Erythroblast (primary cell): ENCODE measurements around the gene MGLL.
A peak's percentile ranks its signal among the peaks of the same experiment; 100 is the strongest.

Experiments used
- DNase-seq, 2 experiments: peaks; one replicate each; lab custom pipeline; 2025; lab: John Stamatoyannopoulos, UW
- GATA1 ChIP-seq: IDR thresholded peaks from 2 replicates; pipeline ENCODE4 v1.6.1; 2011; ENCODE audit warnings: low read depth, mild to moderate bottlenecking, control low read depth, low read length, moderate library complexity
- POLR2A ChIP-seq: IDR thresholded peaks from 2 replicates; pipeline ENCODE4 v1.6.1; 2011; ENCODE audit warnings: mild to moderate bottlenecking, low read length

MGLL gene

DNA sequence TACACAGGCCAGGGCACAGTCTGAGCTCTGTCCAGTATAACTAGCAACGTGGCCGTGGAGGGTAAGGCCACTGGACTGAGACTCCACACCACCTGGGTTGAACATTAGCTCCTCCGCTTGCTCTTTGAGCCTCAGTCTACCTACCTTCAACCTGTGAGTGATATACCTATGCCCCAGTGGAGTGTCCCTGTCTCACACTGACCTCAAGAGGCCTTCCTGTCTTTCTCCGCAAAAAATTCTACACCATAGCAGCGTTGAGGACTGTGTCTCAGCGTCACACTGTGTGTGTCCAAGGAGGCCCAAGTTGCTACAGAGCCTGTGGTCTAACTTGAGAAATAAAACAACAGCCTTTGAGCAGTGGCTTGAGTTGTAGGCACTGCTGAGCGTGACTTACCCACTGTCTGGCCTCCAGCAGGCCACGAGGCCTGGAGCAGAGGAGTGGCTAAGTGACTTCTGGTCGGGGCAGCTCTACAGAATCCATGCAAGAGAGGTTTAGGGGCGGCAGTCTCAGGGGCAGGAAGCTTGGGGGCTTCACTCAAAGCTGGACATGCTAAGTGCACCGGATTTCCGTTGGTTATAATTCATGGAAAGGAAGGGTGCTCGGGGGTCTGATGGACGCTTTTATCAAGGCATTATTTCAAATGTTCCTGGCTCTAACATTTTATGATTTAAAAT, 2.0 kb upstream of the MGLL start:
- TF ChIP-seq GATA1 (no peak), POLR2A (no peak)
- DNase-seq: no peak

DNA sequence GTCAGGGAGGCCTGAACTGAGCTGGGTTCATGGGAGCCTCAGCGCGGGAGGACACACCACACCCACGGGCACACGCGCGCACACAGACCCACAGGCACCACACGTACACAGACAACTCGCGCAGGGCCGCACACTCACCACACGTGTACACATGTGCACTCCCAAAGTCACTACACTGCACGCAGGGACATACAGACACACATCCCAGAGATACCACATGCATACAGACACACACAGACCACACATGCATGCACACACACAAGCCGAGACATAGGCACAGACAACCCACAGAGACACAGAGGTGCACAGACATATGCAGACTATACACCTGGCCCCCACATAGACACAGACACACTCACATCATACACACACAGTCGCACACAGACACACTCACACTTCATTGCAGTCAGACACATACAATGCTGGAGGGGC, 1.1 kb upstream of the MGLL start:
- TF ChIP-seq POLR2A: no peak
- no peak for TF ChIP-seq GATA1
- DNase-seq: no peak

DNA sequence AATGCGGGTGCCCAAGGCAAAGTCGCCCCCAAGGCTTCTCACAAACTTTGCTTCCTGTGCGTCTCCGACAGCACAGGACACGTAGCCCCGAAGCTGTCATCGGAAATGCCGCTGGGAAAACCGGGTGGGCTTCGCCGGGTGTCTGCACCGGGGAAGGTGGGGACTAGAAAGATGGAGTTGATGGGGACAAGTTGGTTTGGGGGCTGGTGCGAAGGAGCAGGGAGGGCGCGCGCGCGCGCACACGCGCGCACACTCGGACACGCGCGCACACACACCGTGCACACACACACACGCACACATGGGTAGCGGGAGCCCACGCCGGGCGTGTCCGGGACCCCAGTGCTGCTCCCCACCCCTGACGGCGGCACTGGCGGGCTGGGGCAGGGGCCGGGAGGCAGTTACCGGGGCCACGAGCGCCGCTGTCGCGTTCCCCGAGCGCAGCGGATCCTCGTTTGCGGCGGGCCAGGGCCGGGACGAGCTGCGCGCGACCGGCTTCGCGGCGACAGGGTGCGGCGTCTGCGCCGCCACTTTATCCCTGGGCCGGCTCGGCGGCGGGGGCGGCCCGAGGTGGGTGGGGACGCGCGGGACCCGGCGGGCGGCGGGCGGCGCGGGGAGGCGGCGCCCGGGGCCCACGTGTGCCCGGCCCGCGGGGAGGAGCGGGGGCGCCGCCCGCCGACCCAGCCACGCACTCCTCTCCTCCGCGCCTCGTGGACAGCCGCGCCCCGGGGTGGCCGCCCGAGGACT, 539 bp upstream of the MGLL start:
- DNase-seq: peak; percentile 26 to 30
- TF ChIP-seq POLR2A: peak; percentile 47
- no peak for TF ChIP-seq GATA1

DNA sequence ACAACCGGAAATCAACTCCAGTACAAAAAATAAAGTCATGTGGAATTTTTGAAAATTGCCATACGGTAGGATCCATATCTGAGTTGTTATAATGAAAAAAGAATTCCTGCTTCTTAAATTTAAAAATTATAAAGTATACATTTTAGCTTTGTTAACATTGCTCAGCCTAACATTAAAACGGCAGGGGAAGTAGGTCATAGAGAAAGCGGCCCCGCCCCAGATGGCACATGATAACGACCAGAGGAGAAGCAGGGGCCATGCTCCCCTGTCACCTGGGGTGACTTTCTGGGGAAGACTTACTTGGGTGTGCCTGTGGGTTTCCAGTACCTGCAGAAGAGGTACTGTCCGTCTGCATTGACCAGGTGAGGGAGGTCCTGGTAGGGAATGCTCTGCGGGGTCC, 921 bp downstream of the MGLL start:
- TF ChIP-seq POLR2A (no peak), GATA1 (no peak)
- peak; percentile 28 to 32 for DNase-seq

DNA sequence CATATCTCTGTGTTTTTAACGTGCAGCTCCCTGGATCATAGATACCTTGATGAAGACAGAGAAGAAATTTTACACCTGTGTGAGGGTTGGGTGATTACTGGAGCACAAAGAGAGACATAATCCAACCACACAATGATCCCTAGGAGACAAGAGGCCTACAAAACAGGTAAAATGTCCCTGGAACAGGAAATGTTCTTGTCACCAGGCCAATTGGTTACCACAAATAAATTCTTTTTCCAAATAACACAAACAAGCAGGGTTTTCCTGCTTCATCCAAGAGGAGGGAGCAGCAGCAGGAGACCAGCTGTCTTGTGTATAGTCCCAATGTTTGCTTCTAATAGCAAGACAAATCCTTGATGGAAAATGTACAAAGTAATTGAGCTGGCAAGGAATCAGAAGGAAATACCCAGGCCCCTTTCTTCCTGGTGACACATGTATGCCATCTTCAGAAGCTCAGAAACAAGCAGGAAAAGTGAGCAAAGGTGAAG, 1.4 kb downstream of the MGLL start:
- no peak for DNase-seq
- TF ChIP-seq POLR2A (no peak), GATA1 (no peak)

DNA sequence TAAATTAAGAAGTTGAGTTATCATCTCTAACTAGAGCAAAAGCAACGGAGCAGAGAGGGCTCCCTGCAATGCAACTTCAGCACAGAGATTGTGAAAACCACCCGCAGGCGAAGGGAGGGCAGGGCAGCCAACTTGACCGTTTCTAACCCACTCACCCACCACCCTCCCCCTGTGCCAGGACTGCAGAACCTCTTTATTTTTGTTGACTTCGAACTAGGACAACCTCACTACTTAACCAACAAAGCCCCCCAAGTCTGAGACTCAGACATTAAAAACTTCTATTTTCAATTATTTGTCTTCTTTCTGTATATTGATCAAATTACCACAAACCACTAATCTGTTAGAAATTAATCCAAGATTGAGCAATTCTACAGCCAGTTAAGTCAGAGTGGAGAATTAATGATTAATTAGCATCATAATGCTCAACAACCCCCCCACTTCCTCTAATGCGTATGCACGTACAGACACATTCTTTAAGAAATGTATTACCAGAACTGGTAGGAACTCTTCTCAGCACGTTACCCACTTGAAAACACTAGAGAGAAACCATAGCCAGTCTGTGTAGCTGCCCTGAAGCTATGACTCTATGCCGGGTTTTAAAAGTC, 2.0 kb downstream of the MGLL start:
- no peak for TF ChIP-seq GATA1
- TF ChIP-seq POLR2A: no peak
- DNase-seq: no peak

DNA sequence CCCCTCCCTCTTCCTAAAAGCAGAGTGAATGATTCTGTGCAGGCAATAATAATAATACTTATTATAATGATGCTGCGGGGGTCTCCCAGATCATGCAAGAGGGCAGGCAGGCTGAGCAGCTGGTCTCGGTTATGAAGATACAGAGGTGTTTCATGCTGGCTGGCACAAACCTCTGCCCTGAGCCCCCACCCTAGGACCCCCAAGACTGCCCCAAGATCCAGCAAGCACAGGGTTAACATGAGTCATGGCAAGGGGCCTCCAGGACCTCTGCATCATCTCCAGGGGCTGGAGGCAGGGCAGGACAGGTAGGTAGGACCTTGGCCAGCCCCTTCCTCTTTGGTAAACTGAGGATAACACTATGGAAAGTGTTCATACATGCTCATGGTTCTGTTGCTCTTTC, 2.7 kb downstream of the MGLL start:
- no peak for TF ChIP-seq POLR2A
- no peak for TF ChIP-seq GATA1
- no peak for DNase-seq

DNA sequence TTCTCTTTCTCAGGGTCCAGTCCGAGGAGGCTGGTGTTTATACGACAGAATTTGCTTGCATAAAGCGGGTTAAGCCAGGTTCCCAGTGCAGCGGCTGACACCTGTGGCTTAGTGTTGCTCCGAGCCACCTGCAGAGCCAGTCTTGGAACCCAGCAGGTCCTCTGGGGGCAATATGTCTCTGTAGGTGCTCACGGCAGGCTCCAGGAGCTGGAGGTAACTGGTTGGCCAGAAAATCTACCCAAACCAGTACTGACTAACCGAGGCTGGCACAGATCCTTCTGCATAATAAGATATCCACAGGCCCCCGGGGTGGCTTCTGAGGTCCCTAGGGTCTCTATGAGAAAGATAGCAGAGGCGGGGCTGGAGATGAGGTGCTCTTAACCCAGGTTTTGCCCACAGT, 3.2 kb downstream of the MGLL start:
- TF ChIP-seq GATA1: no peak
- no peak for TF ChIP-seq POLR2A
- DNase-seq: no peak

DNA sequence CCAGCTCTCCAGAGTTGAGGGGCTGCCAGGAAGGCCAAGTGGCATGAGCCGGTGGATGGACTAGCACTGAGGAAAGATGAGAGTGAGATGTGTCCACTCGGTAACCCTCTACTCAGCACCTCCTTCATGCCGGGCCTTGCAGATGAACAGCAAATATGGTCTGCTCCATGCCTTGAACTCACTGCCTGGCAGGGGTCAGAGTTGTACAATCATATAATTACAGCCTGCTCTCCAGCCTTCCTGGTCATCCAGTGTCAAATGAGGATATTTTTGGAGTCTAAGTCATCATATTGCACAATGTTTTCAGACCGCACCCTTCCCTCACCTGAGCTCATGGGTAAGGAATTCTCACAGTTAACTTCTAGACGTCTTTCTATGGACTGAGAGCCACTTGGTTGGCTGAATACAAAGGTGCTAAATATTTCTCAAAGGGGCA, 4.9 kb downstream of the MGLL start:
- TF ChIP-seq GATA1 (no peak), POLR2A (no peak)
- DNase-seq: no peak

DNA sequence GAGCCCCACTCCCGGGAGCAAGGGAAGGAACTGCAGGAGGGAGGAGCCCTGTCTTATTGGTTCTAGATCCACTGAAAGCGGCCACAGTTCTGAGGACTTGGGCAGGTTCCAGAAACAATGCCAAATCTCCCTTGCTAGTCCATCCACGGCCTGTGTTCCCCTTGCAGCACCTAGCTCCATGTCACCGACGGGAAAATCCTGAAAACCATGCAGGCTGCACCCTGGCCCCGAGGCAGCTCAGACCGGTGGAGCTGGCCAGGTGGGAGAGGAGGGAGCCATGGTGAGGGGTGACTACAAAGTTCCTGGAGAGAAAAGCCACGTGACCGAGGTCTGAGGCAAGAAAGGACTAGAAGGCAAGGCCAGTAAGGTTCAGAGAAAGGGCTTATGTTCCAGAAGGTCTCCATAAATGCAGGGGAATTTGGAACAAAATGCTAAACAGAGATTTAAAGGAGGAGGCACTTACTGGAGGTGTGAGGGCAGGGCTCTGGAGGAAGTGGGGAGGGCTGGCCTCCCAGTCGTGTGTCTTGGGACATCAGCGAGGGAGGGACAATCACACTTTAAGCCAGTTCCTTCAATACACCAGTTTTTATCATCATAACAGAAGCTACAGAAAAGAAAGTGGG, 5.4 kb downstream of the MGLL start:
- TF ChIP-seq POLR2A (no peak), GATA1 (no peak)
- DNase-seq: no peak

DNA sequence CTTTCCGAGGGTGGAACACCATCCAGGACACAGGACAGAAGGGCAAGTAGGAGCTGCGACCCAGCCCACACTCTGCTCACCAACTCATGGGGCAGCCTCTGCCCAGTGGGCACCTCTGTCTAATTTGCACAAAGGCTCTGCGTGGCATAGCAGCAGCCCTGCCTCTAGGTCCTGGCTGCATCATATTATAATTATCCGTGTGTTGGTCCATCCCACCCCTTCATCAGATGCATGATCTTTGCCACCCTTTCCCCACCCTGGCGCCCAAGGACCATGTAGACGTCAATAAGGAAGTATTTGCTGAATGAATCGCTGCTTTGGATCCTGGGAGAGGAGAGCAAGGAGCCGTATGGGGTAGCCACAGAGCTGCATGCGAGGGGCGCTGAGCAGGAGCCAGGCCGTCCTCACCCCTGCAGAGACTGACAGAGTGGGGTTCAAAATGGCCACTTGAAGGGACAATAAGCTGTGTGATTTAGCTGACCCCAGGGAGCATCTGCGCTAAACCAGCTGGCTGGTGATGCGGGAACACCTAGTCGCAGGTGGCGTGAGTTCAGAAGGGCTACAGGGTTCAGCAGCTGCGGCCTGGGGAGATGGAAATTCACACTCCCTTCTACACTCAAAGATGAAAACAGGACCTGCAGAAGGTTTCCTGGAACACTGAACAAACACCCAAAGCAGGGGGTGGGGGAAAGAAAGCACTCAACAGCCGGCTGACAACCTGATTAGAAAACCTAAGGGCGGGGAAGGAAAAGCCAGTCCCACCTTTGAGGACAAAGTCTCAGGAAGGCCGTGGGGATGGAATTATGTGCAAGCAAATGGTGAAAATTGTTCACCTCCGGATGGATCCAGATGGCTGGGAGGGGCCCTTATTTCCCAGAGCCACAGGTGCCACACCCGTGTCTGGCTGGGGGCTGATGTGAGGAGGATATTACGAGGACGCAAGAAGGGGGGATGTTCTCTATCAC, 6.4 kb downstream of the MGLL start:
- TF ChIP-seq GATA1: no peak
- no peak for TF ChIP-seq POLR2A
- DNase-seq: peak; percentile 8 to 21

DNA sequence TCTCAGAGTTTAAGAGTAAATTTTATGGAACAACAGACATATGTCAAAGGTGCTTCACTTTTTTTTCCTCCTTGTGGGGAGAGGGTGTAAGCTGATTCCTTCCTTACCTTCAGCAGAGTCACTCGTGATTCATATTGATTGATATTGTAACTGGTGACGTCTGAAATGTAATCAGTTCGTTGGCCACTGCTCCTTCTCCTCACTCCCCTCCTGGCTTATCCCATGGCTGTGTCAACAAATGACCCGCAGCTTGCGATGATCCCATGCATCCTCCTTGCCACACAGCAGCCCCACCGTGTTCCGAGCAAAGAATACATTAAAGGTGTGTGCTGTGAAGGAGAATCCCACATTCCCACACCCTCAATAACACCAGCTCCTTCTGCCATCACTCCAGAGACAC, 7.3 kb downstream of the MGLL start:
- DNase-seq: no peak
- no peak for TF ChIP-seq GATA1
- no peak for TF ChIP-seq POLR2A
